ENCODE results near the gene SP2.

Gene SP2

GRCh38 chr17:47870056-47870455 lies 26.0 kb upstream of the SP2 start:
- DNase-seq (ENCODE audit: low read depth), result no peak

- DNase-seq (ENCODE audit: low read depth), result no peak
These were observed 25.0 kb upstream of the SP2 start for GRCh38 chr17:47871048-47871447.

GRCh38 chr17:47872019-47872650 lies 23.9 kb upstream of the SP2 start:
- DNase-seq (ENCODE audit: low read depth), result no peak

GRCh38 chr17:47872651-47873161 lies 23.3 kb upstream of the SP2 start:
- DNase-seq (ENCODE audit: low read depth), result no peak

GRCh38 chr17:47873200-47874090 lies 22.6 kb upstream of the SP2 start:
- DNase-seq (ENCODE audit: low read depth), result no peak

GRCh38 chr17:47875011-47875985 lies 20.7 kb upstream of the SP2 start:
- no peak for DNase-seq (ENCODE audit: low read depth)

GRCh38 chr17:47877368-47878034 lies 18.5 kb upstream of the SP2 start:
- no peak for DNase-seq (ENCODE audit: low read depth)

GRCh38 chr17:47878203-47879027 lies 17.6 kb upstream of the SP2 start:
- DNase-seq (ENCODE audit: low read depth), result no peak

- no peak for DNase-seq (ENCODE audit: low read depth)
These were observed 16.9 kb upstream of the SP2 start for GRCh38 chr17:47879028-47879585.

GRCh38 chr17:47879776-47880454 lies 16.1 kb upstream of the SP2 start:
- DNase-seq (ENCODE audit: low read depth), result no peak

- peak; percentile 76 for DNase-seq (ENCODE audit: low read depth)
These were observed 13.8 kb upstream of the SP2 start for GRCh38 chr17:47882247-47882646.

- DNase-seq (ENCODE audit: low read depth), result no peak
These were observed 13.1 kb upstream of the SP2 start for GRCh38 chr17:47882695-47883588.

GRCh38 chr17:47883589-47884426 lies 12.2 kb upstream of the SP2 start:
- no peak for DNase-seq (ENCODE audit: low read depth)

- no peak for DNase-seq (ENCODE audit: low read depth)
These were observed 11.7 kb upstream of the SP2 start for GRCh38 chr17:47884427-47884740.

- DNase-seq (ENCODE audit: low read depth), result no peak
These were observed 10.9 kb upstream of the SP2 start for GRCh38 chr17:47884905-47885730.

- no peak for DNase-seq (ENCODE audit: low read depth)
These were observed 7.7 kb upstream of the SP2 start for GRCh38 chr17:47888293-47888692.

Data from GM04504 (cell line).